HG03196 (cell line): ENCODE data around the gene TIPARP.

Experiments
- ATAC-seq: cut with Tn5 transposase; IDR thresholded peaks from one replicate; pipeline ENCODE4 v1.9.1; 2021; ENCODE audit not compliant: unreplicated experiment

TIPARP gene

GRCh38 chr3:156674046-156674910 lies at the start of gene TIPARP:
Gene TIPARP (plus strand): TSS chr3:156674590. CDS start chr3:156677698, 3,108 bp downstream.
- peak; percentile 83 for ATAC-seq

- ATAC-seq = no peak
Observed at GRCh38 chr3:156626104-156626503, 48.3 kb upstream of the TIPARP start.

GRCh38 chr3:156627946-156628569 lies 46.3 kb upstream of the TIPARP start:
- ATAC-seq = no peak

GRCh38 chr3:156628836-156629618 lies 45.4 kb upstream of the TIPARP start:
- no peak for ATAC-seq

GRCh38 chr3:156630081-156630772 lies 44.2 kb upstream of the TIPARP start:
- no peak for ATAC-seq

- ATAC-seq = no peak
Observed at GRCh38 chr3:156630773-156631093, 43.7 kb upstream of the TIPARP start.

DNA sequence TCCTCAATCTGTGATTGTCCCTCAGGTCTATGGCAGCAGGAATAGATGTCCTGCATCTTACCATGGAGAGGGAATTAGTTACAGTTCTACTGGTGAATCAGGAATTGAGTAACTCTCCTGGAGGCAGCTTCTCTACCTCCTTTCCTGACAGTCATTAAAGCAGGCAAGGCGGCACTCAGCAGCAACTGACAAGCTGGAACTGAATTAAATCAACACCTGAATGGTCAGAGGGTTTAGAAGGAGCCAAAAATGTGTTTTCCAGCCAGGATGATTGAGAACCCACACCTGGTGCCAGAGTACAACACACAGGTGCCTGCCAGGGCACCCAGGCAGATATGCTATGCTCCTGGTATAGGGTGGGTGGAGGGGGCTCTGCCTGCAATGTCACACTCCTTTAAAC lies 43.1 kb upstream of the TIPARP start:
- ATAC-seq = no peak

DNA sequence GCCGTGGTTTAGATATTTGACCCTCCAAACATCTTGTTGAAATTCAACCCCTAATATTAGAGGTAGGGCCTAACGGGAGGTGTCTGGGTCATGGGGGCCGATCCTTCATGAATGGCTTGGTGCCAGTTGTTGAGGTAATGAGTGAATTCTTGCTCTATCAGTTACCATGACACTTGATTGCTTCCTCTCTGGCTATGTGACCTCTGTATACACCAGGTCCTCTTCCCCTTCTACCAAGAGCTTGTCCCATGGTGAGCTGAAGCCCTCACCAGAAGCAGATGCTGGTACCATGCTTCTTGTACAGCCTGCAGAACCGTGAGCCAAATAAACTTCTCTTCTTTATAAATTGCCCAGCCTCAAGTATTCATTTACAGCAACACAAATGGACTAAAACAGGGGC lies 41.8 kb upstream of the TIPARP start:
- no peak for ATAC-seq

GRCh38 chr3:156633335-156633734 lies 41.1 kb upstream of the TIPARP start:
- no peak for ATAC-seq

DNA sequence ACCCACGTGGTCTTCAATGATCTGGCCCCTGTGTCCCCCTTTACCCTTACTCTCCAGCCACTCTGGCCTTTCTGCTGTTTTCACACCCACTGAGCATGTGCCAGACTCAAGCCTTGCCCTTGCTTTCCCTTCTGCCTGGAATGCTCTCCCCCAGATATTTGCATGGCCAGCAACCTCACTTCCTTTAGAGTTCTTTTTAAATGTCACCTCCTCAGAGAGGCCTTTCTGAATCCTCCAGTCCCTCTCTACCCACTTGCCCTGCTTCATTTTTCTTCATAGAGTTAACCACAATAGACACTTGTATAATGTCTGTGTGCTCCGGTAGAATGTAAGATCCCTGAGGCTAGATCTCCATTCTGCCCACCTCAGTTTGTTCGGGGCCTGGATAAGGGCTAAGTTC lies 39.4 kb upstream of the TIPARP start:
- ATAC-seq = no peak

DNA sequence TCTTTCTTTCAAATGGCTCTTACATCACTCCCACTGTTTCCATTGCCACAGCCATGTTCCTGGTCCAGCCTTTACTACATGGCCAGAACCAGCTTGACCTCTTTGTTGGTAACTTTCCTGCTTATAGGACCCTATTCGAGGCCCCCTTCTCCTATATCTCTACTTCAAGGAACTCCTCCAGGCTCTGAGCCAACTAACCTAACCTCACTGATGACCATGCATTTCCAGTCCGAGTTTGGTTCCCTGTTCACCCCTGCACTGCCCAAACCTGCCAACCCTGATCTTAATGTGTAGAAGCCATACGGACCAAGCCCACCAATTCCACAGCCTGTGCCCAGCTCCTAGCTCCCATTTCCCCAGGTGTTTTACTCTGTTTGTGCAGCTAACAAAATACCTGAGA lies 38.4 kb upstream of the TIPARP start:
- ATAC-seq = no peak

GRCh38 chr3:156637480-156638022 lies 36.8 kb upstream of the TIPARP start:
- ATAC-seq = no peak

DNA sequence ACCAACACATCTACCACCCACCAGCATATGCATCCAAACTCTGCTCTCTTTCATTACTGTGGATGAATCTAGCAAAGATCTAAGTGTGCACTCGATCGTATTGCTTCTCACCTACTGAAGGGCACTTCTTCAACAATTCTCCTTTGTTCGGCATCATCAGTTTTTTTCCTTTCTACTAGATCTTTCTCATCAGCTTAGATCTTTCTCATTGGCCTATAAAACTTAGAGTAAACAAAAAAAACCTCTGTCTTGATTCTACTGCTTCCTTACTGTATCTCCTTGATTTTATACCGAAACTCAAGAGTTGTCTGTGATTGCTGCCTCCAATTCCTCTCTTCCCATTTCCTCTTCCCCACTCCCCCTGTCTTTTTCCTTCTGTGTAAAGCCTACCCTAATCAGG lies 36.1 kb upstream of the TIPARP start:
- ATAC-seq = no peak

DNA sequence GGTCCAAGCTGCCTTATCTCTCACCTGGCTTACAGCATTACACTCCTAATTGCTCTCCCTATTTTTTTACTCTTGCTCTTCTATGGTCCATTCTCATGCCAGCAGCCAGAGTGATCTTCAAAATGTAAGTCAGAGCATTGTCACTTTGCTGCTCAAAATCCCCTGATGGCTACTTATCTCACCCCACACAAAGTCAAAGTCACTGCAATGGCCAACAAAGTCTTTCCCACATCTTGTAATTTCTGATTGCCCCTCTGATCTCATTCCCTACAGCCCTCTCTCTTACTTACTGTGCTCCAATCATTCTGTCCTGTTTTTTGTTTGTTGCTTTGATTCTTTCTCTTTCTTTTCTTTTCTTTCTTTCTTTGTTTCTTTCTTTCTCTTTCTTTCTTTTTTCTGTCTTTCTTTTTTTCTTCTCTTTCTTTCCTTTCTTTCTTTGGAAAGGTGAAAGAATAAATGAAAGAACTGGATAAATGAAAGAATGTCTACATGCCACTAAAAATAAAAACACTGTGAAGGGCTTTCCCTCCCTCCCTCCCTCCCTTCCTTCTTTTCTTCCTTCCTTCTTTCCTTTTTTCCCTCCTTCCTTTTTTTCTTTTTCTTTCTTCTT lies 34.9 kb upstream of the TIPARP start:
- ATAC-seq = no peak

- ATAC-seq = no peak
Observed at GRCh38 chr3:156641618-156641975, 32.8 kb upstream of the TIPARP start.

GRCh38 chr3:156642750-156643728 lies 31.4 kb upstream of the TIPARP start:
- ATAC-seq = peak; percentile 2

DNA sequence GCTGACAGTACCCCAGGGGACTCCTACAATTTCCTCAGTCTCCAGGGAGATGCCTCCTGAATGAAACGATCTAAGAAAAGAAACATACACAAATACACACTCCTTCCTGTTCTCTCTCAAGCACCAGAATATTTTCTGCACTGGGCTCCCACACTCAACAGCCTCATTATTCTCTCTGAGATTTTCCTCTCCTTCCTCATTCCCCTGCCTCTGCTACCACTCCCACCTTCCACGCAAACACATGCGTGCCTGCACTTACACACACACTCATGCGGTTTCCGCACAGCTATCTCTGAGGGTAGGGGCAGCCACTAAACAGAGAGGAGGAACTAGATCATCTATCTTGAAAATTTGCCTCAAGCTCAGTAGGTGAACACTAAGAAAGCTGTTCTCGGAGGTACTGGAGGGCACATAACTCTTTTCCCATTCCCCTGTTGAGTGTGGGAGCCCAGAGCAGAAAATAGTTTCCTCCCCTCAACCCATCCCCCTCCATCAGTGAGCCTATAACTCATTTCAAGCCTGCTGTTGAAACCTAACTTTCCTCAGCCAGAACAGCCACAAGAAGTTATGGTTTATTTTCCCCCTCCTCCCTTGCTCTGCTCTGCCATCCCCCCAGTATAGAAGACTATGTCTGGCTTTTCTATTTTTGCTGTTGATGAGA lies 30.5 kb upstream of the TIPARP start:
- ATAC-seq = peak; percentile 80

GRCh38 chr3:156644958-156645357 lies 29.4 kb upstream of the TIPARP start:
- ATAC-seq = no peak

- no peak for ATAC-seq
Observed at GRCh38 chr3:156646958-156647357, 27.4 kb upstream of the TIPARP start.
